ENCODE results near the gene HDAC10.

Gene HDAC10

DNA sequence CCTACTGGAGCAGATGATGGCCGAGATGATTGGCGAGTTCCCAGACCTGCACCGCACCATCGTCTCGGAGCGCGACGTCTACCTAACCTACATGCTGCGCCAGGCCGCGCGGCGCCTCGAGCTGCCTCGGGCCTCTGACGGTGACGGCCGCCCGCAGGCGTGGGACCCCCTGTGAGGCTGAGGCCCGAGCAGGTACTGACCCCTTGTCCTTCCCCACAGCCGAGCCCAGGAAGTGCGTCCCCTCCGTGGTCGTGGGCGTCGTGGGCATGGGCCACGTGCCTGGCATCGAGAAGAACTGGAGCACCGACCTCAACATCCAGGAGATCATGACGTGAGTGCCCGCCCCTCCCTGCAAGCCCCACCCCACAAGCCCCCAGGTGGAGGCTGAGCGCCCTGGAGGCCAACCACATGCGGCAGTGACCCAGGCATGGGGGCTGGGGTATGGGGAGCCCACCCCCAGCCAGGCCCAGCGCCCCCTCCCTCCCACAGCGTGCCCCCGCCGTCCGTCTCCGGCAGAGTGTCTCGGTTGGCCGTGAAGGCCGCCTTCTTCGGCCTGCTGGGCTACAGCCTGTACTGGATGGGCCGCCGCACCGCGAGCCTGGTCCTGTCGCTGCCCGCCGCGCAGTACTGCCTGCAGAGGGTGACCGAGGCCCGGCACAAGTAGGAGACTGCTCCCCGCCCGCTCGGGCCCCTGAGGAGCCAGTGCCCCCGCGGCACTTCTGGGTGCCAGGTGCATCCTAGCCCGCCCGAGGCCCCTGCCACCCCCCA lies 53.0 kb downstream of the HDAC10 start:
- DNase-seq, result no peak

DNA sequence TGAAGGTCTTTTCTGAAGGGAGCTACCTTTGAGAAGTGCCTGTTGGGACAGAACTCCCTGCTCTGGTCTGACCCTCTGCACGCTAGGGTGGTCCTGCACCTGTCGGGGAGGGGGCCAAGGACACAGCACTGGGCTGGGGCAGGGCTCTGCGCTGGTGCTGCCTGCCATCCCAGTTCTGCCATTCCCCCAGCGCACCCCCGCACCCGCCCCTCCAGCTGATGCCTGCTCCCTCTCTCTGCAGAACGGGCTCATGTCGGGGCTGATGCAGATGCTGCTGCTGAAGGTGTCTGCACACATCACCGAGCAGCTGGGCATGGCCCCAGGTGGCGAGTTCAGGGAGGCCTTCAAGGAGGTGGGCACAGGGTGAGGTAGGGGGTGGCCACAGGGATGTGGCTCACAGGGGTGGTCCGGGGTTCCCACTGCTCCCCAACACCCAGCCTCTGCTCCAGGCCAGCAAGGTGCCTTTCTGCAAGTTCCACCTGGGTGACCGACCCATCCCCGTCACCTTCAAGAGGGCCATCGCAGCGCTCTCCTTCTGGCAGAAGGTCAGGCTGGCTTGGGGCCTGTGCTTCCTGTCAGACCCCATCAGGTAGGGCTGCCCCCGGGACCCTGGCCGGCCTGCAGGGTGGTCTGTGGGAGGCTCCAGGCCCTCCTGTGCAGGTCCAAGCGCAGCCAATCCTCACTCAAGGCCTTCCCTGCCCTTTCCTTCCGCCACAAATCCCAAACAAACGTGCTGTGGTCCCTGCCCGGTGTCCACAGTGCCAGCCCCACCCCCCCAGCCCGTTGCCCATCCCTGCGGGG lies 53.9 kb downstream of the HDAC10 start:
- DNase-seq, result no peak

DNA sequence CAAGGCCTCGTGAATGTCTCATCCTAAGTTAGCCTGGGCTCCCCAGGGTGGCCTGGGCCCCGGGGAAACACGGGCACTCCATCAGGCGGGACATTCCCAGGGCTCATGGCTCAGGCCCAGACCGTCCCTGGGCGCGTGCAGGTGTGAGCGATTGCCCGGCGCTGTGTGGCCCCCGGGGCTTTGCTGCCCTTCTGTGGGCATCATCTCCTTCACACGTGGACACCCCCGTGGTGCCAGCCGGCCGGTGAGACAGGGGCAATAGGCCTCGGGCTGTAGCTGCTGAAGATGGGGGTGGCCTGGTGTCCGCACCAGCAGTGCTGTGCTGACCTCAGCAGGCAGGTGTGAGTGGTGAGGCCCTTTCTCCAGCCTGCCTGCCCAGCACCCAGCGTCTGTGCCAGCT lies 54.8 kb downstream of the HDAC10 start:
- DNase-seq, result no peak
